GM23338 (cell line): Measurements from ENCODE around the gene LCNL1. TPM values are rescaled to one million over a fixed set of nuclear protein-coding genes. Genes with fewer than 3 reads are reported as not detected.

Experiments
- ATAC-seq: fragments of 200-7000 bp; cut with Tn5 transposase; 3 replicates; pipeline ENCODE4 v1.9.1; 2020
- DNase-seq: peaks from one replicate; pipeline ENCODE4 v3.0.0-alpha.2; 2015; ENCODE audit warnings: low spot score
- H2AFZ ChIP-seq: fragments of 200-600 bp; sonication (generic); 2 replicates; pipeline ENCODE4 v1.8.0; 2016; ENCODE audit warnings: antibody characterized with exemption, mild to moderate bottlenecking, moderate library complexity
- H3F3A ChIP-seq: fragments of 200-600 bp; sonication (generic); replicated peaks from 2 replicates; pipeline ENCODE4 v1.8.0; 2017; ENCODE audit warnings: antibody characterized with exemption, mixed run types, low read depth
- H3K27ac ChIP-seq: fragments of 200-600 bp; sonication (generic); 2 replicates; pipeline ENCODE4 v1.6.1; 2016; ENCODE audit warnings: low read depth
- H3K27me3 ChIP-seq: fragments of 200-600 bp; sonication (generic); 2 replicates; pipeline ENCODE4 v1.8.0; 2016; ENCODE audit warnings: mild to moderate bottlenecking, mixed run types, moderate library complexity; ENCODE audit not compliant: insufficient read depth
- H3K36me3 ChIP-seq: fragments of 200-600 bp; sonication (generic); 2 replicates; pipeline ENCODE4 v1.8.0; 2016; ENCODE audit warnings: mild to moderate bottlenecking; ENCODE audit not compliant: insufficient read depth
- H3K4me1 ChIP-seq: fragments of 200-600 bp; sonication (generic); 2 replicates; pipeline ENCODE4 v1.8.0; 2016; ENCODE audit warnings: mild to moderate bottlenecking, moderate library complexity; ENCODE audit not compliant: insufficient read depth
- H3K4me2 ChIP-seq: fragments of 200-600 bp; sonication (generic); 2 replicates; pipeline ENCODE4 v1.7.1; 2017; ENCODE audit warnings: mixed run types
- H3K4me3 ChIP-seq: fragments of 200-600 bp; sonication (generic); 2 replicates; pipeline ENCODE4 v1.6.1; 2016; ENCODE audit warnings: mixed run types
- H3K79me2 ChIP-seq: fragments of 200-600 bp; sonication (generic); replicated peaks from 2 replicates; pipeline ENCODE4 v1.8.0; 2017; ENCODE audit warnings: mild to moderate bottlenecking; ENCODE audit not compliant: insufficient read depth
- H3K9me2 ChIP-seq: fragments of 200-600 bp; sonication (generic); 2 replicates; pipeline ENCODE4 v1.8.0; 2017; ENCODE audit not compliant: insufficient read depth
- H4K20me1 ChIP-seq: fragments of 200-600 bp; sonication (generic); replicated peaks from 2 replicates; pipeline ENCODE4 v1.8.0; 2017; ENCODE audit warnings: mild to moderate bottlenecking; ENCODE audit not compliant: insufficient read depth
- H3K27ac Mint-ChIP-seq: 2 replicates; pipeline ENCODE4 v1.8.0; 2020; ENCODE audit warnings: inconsistent platforms, mild to moderate bottlenecking, moderate library complexity, mixed read lengths
- H3K27me3 Mint-ChIP-seq: 3 replicates; pipeline ENCODE4 v1.8.0; 2022; ENCODE audit warnings: low read depth, mild to moderate bottlenecking, moderate library complexity, mixed read lengths, inconsistent platforms; ENCODE audit not compliant: insufficient read depth, poor library complexity
- H3K36me3 Mint-ChIP-seq: 3 replicates; pipeline ENCODE4 v1.8.0; 2021; ENCODE audit warnings: low read depth, mild to moderate bottlenecking, inconsistent platforms, moderate library complexity, mixed read lengths
- H3K4me1 Mint-ChIP-seq: 3 replicates; pipeline ENCODE4 v1.8.0; 2020; ENCODE audit warnings: mild to moderate bottlenecking, inconsistent platforms, mixed read lengths
- H3K4me3 Mint-ChIP-seq: 3 replicates; pipeline ENCODE4 v1.8.0; 2021; ENCODE audit warnings: moderate library complexity, mild to moderate bottlenecking, inconsistent platforms, mixed read lengths
- H3K9me3 Mint-ChIP-seq: 3 replicates; pipeline ENCODE4 v1.8.0; 2020; ENCODE audit warnings: moderate library complexity, mild to moderate bottlenecking, inconsistent platforms, mixed read lengths
- EZH2 ChIP-seq: fragments of 200-600 bp; sonication (generic); IDR thresholded peaks from one replicate; pipeline ENCODE4 v1.8.0; 2017; ENCODE audit warnings: antibody characterized with exemption, mild to moderate bottlenecking, low read depth; ENCODE audit not compliant: unreplicated experiment
- EZH2phosphoT487 ChIP-seq: fragments of 200-600 bp; sonication (generic); IDR thresholded peaks from one replicate; pipeline ENCODE4 v1.8.1; 2018; ENCODE audit warnings: antibody characterized with exemption; ENCODE audit not compliant: unreplicated experiment
- JUNB ChIP-seq: IDR thresholded peaks from one replicate; pipeline ENCODE4 v1.6.1; 2016; ENCODE audit warnings: antibody characterized with exemption; ENCODE audit not compliant: unreplicated experiment
- NANOG ChIP-seq: IDR thresholded peaks from 2 replicates; pipeline ENCODE4 v1.6.1; 2016; ENCODE audit warnings: antibody characterized with exemption, borderline replicate concordance
- REST ChIP-seq: IDR thresholded peaks from one replicate; pipeline ENCODE4 v1.6.1; 2018; ENCODE audit warnings: antibody characterized with exemption; ENCODE audit not compliant: unreplicated experiment
- STAT1 ChIP-seq: IDR thresholded peaks from one replicate; pipeline ENCODE4 v1.6.1; 2016; ENCODE audit warnings: antibody characterized with exemption; ENCODE audit not compliant: unreplicated experiment
- ZNF114 ChIP-seq: fragments of 250-450 bp; sonication (Bioruptor Pico); IDR thresholded peaks from 2 replicates; pipeline ENCODE4 v1.5.0; 2020; ENCODE audit warnings: mild to moderate bottlenecking, moderate library complexity
- ZNF331 ChIP-seq: fragments of 250-450 bp; sonication (Bioruptor Pico); IDR thresholded peaks from 2 replicates; pipeline ENCODE4 v1.5.0; 2020; ENCODE audit warnings: low read depth, mild to moderate bottlenecking, moderate library complexity
- polyA plus RNA-seq: library from polyadenylated mRNA; unstranded; fragments of >200 nt; fragmentation: Nextera tagmentation; extraction: Ambion mirVana; gene quantifications from 2 replicates; pipeline ENCODE4 v1.2.1, GENCODE V29; 2016
- total RNA-seq: library from RNA; depleted of rRNA; stranded (reverse); fragments of >200 nt; shearing (Covaris generic); gene quantifications from 2 replicates; pipeline ENCODE4 v1.2.3, GENCODE V29; 2014
- TF ChIP-seq, protein P1 (sequence below): IDR thresholded peaks from 2 replicates; pipeline ENCODE4 v1.6.1; 2016; ENCODE audit warnings: antibody characterized with exemption
- TF ChIP-seq, protein P2 (sequence below), 2 experiments: fragments of 200-600 bp in 1 of 2; sonication (generic) in 1 of 2; conservative IDR thresholded peaks; 2 replicates each; pipeline versions ENCODE4 v1.5.1 to v1.6.1; 2016 to 2017; ENCODE audit warnings: antibody characterized with exemption in 2 of 2, low read depth in 2 of 2, mild to moderate bottlenecking in 2 of 2, moderate library complexity in 1 of 2

Gene LCNL1
- total and polyA plus RNA-seq, 2 experiments from 2014 or later, result 0.11 TPM; not detected in 1

DNA sequence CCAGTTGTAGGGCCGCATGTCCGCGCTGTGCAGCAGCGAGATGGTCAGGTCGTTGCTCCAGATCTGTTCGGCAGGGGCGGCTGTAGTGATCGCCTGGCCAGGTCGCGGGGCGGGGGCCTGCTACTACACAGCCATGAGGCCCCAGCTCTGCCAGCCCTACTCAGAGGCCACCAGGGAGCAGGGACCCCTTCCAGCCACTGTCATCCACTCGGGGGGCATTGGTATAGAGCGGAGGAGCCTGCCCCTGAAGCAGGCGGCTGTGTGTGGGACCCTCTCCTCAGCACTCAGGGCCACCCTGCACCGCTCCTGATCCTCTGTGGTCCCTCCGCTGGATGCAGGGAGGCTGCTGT lies 39.9 kb upstream of the LCNL1 start:
- H3K4me3 ChIP-seq, result no peak overlapping the region

GRCh38 chr9:136943291-136944211 lies 39.2 kb upstream of the LCNL1 start:
- no peaks in the 10 kb centered on the region for H3K27me3 ChIP-seq
- H3K36me3 ChIP-seq, result no peaks in the 10 kb centered on the region
- Mint-ChIP-seq H3K9me3 (no peaks in the 10 kb centered on the region), H3K27ac (no peak overlapping the region), H3K36me3 (peaks cover 24% of the 10 kb centered on the region), H3K27me3 (peaks cover 9% of the 10 kb centered on the region), H3K4me1 (peaks cover 9% of the 10 kb centered on the region), H3K4me3 (peak overlapping the region; percentile 75)
- H3F3A ChIP-seq, result peaks cover 3% of the 10 kb centered on the region; the same call in 1 of the 2 replicates
- no peaks in the 10 kb centered on the region for H3K9me2 ChIP-seq
- DNase-seq, result peak; percentile 67
- H4K20me1 ChIP-seq, result no peaks in the 10 kb centered on the region; the same call in 1 of the 2 replicates
- peaks cover 8% of the 10 kb centered on the region for H3K4me1 ChIP-seq
- H3K27ac ChIP-seq, result no peak overlapping the region
- peak overlapping the region; percentile 84 for H3K4me2 ChIP-seq
- peak overlapping the region; percentile 88 for H3K4me3 ChIP-seq
- H2AFZ ChIP-seq, result no peak overlapping the region
- H3K79me2 ChIP-seq, result 0 out of 2 replicates have a peak, but pooled peaks cover 5% of the 10 kb centered on the region
- ATAC-seq, result peak; percentile 16
- no peak for TF ChIP-seq REST
- TF ChIP-seq, protein P1, sequence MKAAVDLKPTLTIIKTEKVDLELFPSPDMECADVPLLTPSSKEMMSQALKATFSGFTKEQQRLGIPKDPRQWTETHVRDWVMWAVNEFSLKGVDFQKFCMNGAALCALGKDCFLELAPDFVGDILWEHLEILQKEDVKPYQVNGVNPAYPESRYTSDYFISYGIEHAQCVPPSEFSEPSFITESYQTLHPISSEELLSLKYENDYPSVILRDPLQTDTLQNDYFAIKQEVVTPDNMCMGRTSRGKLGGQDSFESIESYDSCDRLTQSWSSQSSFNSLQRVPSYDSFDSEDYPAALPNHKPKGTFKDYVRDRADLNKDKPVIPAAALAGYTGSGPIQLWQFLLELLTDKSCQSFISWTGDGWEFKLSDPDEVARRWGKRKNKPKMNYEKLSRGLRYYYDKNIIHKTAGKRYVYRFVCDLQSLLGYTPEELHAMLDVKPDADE, result no peak
- no peak for TF ChIP-seq ZNF114 (CRISPR knock-in tag)
- TF ChIP-seq EZH2, result no peak
- TF ChIP-seq JUNB, result no peak

More for the DNA sequence above, 39.9 kb upstream of the LCNL1 start:
- no peaks in the 10 kb centered on the region; the same call in 1 of the 2 replicates for H4K20me1 ChIP-seq
- H3K27me3 ChIP-seq, result no peaks in the 10 kb centered on the region
- Mint-ChIP-seq H3K27me3 (peaks cover 12% of the 10 kb centered on the region), H3K9me3 (no peaks in the 10 kb centered on the region), H3K27ac (no peak overlapping the region), H3K4me1 (peaks cover 7% of the 10 kb centered on the region), H3K36me3 (peaks cover 27% of the 10 kb centered on the region), H3K4me3 (peak overlapping the region; percentile 21; the same call in 1 of the 3 replicates)
- H3K27ac ChIP-seq, result no peak overlapping the region
- H2AFZ ChIP-seq, result no peak overlapping the region
- H3K4me2 ChIP-seq, result no peak overlapping the region
- no peak for ATAC-seq
- H3K79me2 ChIP-seq, result 0 out of 2 replicates have a peak, but pooled peaks cover 5% of the 10 kb centered on the region
- H3F3A ChIP-seq, result 0 out of 2 replicates have a peak, but pooled peaks cover 3% of the 10 kb centered on the region
- DNase-seq, result no peak
- TF ChIP-seq, protein P1, result no peak
- TF ChIP-seq NANOG, result no peak
- no peak for TF ChIP-seq EZH2phosphoT487
- TF ChIP-seq, protein P2, sequence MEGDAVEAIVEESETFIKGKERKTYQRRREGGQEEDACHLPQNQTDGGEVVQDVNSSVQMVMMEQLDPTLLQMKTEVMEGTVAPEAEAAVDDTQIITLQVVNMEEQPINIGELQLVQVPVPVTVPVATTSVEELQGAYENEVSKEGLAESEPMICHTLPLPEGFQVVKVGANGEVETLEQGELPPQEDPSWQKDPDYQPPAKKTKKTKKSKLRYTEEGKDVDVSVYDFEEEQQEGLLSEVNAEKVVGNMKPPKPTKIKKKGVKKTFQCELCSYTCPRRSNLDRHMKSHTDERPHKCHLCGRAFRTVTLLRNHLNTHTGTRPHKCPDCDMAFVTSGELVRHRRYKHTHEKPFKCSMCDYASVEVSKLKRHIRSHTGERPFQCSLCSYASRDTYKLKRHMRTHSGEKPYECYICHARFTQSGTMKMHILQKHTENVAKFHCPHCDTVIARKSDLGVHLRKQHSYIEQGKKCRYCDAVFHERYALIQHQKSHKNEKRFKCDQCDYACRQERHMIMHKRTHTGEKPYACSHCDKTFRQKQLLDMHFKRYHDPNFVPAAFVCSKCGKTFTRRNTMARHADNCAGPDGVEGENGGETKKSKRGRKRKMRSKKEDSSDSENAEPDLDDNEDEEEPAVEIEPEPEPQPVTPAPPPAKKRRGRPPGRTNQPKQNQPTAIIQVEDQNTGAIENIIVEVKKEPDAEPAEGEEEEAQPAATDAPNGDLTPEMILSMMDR (conservative IDR thresholded peaks at IDR 0.05; ENCODE audit: low read depth in 2 of 2), result no peak
- no peak for TF ChIP-seq ZNF114 (CRISPR knock-in tag)
- no peak for TF ChIP-seq STAT1
- TF ChIP-seq ZNF331, result no peak
- H3K36me3 ChIP-seq, result no peaks in the 10 kb centered on the region
- H3K9me2 ChIP-seq, result no peaks in the 10 kb centered on the region
- H3K4me1 ChIP-seq, result peaks cover 1% of the 10 kb centered on the region; the same call in 1 of the 2 replicates
